Retinal pigment epithelial cell (primary cell): ENCODE results near the gene EEF1AKMT1.
"Not testable (repeated sequence)": the region's sequence is repeated elsewhere in the genome, so short reads cannot be mapped to it uniquely, and the experiment has no call there.

ENCODE experiments used
- DNase-seq: peaks from one replicate; pipeline ENCODE4 v3.0.0-alpha.2; 2010; ENCODE audit warnings: low read depth
- H3K4me3 ChIP-seq: 2 replicates; pipeline ENCODE4 v1.5.1; 2011; ENCODE audit warnings: mild to moderate bottlenecking, low read length, control low read depth, moderate library complexity
- TF ChIP-seq, protein P1 (sequence below): conservative IDR thresholded peaks from 2 replicates; pipeline ENCODE4 v1.5.1; 2011; ENCODE audit warnings: low read depth, low read length, control low read depth, inconsistent platforms

The EEF1AKMT1 gene

DNA sequence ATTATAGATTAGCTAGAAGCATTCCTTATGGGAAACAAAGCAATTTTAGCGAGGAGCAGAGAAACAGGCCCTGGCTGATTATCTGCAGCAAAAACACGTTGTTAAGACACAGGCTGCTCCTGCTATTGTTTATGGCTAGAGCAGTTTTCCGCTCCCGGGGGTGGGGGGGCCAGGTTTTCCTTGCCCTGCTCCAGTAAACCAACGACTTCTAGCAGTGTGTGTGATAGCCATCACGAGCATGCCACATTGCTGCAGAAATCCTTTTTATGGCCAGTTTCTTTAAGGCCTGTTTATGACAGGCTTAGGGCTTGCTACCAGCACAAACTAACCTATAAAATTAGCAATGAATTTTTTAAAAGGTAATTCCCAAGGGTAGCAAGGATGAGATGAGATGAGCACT, 88.7 kb downstream of the EEF1AKMT1 start:
- H3K4me3 ChIP-seq: no peak overlapping the region
- DNase-seq: no peak
- TF ChIP-seq, protein P1, sequence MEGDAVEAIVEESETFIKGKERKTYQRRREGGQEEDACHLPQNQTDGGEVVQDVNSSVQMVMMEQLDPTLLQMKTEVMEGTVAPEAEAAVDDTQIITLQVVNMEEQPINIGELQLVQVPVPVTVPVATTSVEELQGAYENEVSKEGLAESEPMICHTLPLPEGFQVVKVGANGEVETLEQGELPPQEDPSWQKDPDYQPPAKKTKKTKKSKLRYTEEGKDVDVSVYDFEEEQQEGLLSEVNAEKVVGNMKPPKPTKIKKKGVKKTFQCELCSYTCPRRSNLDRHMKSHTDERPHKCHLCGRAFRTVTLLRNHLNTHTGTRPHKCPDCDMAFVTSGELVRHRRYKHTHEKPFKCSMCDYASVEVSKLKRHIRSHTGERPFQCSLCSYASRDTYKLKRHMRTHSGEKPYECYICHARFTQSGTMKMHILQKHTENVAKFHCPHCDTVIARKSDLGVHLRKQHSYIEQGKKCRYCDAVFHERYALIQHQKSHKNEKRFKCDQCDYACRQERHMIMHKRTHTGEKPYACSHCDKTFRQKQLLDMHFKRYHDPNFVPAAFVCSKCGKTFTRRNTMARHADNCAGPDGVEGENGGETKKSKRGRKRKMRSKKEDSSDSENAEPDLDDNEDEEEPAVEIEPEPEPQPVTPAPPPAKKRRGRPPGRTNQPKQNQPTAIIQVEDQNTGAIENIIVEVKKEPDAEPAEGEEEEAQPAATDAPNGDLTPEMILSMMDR: no peak

DNA sequence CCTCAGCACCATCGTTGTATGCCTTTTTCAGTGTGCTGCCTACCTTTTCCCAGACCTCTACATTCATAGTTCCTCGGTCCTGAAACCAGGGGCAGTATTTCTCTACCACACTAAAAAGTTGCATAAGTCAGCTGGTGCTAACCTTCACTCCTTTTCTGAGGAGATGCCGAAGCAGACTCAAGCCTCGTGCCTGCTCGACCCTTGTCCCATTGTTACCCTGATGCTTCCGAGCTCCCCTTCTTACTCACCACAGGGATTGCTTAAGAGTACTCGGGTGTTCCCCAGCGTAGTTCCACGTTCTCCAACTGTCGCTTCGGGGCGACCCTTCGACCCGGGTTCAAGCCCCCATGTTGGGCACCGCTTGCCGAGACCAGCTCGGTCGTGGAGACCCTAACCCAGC, 89.2 kb downstream of the EEF1AKMT1 start:
- H3K4me3 ChIP-seq: no peak overlapping the region
- TF ChIP-seq, protein P1: no peak
- no peak for DNase-seq

DNA sequence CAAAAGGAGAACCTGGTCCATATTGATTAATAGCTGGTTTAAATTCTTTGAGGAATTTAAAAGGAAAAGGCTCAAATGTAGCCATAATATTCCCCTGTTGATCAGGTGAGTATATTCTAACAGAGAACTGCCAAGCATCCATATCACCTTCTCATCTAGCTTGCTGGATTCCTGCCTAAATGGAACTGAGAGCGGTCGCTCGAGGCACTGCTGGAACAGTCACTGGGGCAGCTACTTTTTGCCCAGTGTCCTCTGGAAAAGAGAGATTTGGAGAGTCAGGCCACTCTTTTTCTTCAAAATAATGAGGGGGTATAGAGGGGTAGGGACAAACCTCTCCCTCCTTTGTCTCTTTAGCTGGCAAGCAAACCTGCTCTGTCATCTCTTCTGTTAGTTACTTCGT, 89.7 kb downstream of the EEF1AKMT1 start:
- no peak overlapping the region for H3K4me3 ChIP-seq
- TF ChIP-seq, protein P1: no peak
- DNase-seq: no peak

DNA sequence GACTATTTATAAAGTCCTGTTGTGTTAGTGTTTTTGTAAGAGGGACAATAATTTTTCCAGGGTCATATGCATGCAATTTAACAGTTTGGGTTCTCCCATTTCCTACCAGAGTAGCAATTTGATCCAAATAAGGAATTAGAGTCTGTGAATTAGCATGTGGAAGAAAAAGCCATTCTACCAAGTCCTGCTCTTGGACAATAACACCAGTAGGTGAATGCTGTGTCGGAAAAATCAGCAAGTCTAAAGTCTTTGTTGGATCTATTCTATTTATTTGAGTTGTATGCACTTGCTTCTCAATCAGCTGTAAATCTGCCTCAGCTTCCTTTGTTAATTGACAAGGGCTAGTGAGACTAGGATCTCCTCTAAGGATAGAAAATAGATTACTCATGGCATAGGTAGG, 91.7 kb downstream of the EEF1AKMT1 start:
- TF ChIP-seq, protein P1: no peak
- DNase-seq: no peak
- H3K4me3 ChIP-seq: no peak overlapping the region

DNA sequence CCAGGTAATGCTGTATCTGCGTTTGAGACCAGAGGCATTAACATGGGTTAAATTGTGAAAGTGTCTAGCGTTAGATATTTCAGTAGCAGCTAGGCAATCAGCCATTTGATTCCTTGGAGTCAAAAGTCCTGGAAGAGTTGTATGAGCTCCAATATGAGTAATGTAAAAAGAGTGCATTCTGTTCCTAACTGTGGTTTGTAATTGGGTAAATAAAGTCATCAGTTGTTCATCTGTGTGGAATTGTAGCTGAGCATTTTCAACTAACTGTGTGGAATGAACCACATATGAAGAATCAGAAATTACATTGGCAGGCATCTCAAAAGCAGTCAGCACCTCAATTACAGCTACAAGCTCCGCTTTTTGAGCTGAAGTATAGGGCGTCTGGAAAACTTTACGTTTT, 92.3 kb downstream of the EEF1AKMT1 start:
- not testable (repeated sequence) for H3K4me3 ChIP-seq, DNase-seq

DNA sequence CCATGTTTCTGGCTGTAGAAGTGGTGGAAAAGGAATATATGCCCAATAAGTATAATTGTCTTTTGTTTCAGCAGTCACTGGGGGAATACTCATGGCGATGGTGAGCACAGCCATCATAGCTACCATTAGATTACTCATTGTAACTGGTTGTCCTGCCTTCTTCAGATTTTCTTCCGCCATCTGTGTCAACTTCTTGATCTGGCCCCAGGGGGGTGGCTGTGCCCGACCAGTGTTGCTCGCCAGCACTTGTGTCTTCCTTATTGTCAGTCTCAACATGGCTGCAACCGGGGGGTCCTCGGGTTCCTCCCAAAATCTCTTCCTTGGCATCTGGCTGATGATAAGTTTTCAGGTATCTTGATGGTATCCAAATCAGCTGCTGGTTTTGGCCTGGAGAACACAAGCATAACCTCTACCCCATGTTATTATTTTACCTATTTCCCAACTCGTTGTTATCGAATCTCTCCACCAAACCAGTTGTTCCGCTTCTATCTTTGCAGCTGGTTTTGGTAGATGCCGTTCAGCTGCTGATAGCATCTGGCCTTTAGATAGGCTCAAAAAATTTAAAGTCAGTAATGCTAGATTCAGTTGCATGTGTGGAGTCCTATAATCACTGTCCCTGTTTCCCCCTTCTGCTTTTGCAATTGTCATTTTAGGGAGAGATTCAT, 93.2 kb downstream of the EEF1AKMT1 start:
- no peak overlapping the region for H3K4me3 ChIP-seq
- TF ChIP-seq, protein P1: no peak
- no peak for DNase-seq

DNA sequence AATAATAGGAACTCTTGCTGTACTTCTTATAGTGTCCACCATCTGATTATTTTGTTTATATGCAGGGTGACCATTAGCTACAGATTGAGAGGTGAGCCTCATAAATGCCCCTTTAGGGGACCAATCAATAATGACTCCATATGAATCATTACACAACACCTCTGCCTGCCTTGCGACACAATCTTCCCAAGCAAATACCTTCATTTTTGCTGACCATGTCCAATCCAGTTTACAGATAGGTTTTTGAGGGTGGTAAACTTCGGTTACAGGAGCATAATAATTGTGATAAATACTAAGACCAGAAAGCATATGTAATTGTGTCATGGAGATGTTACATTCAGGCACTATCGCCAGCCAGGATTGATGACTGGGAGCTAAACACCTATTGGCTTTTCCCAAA, 93.9 kb downstream of the EEF1AKMT1 start:
- no peak for DNase-seq
- H3K4me3 ChIP-seq: no peak overlapping the region
- TF ChIP-seq, protein P1: no peak
